Neural cell (in vitro differentiated cells): ENCODE data around the gene SLCO4A1.

Source experiments
- EP300 ChIP-seq: fragments of 450-650 bp; conservative IDR thresholded peaks from 2 replicates; pipeline ENCODE4 v1.6.1; 2014; ENCODE audit warnings: antibody characterized with exemption, mild to moderate bottlenecking, moderate library complexity; ENCODE audit not compliant: poor library complexity, severe bottlenecking
- EZH2 ChIP-seq: fragments of 200-600, 300-800 bp; shearing (Covaris generic), sonication (generic); IDR thresholded peaks from 2 replicates; pipeline ENCODE4 v1.6.1; 2014; ENCODE audit warnings: antibody characterized with exemption, low read length, borderline replicate concordance, mild to moderate bottlenecking; ENCODE audit not compliant: insufficient read depth, poor library complexity, severe bottlenecking
- MXI1 ChIP-seq: fragments of 450-650 bp; conservative IDR thresholded peaks from 2 replicates; pipeline ENCODE4 v1.6.1; 2014; ENCODE audit warnings: antibody characterized with exemption, mild to moderate bottlenecking; ENCODE audit not compliant: poor library complexity, severe bottlenecking
- POLR2AphosphoS5 ChIP-seq: IDR thresholded peaks from 2 replicates; pipeline ENCODE4 v1.6.1; 2012
- RAD21 ChIP-seq: fragments of 450-650 bp; conservative IDR thresholded peaks from 2 replicates; pipeline ENCODE4 v1.6.1; 2014; ENCODE audit warnings: antibody characterized with exemption, mild to moderate bottlenecking, moderate library complexity
- SMC3 ChIP-seq: fragments of 450-650 bp; conservative IDR thresholded peaks from 2 replicates; pipeline ENCODE4 v1.6.1; 2014; ENCODE audit warnings: antibody characterized with exemption, mild to moderate bottlenecking, moderate library complexity; ENCODE audit not compliant: poor library complexity
- TAF1 ChIP-seq: IDR thresholded peaks from 2 replicates; pipeline ENCODE4 v1.6.1; 2012; ENCODE audit warnings: low read depth
- TF ChIP-seq, protein P1 (sequence below): fragments of 450-650 bp; IDR thresholded peaks from 2 replicates; pipeline ENCODE4 v1.5.1; 2014; ENCODE audit warnings: antibody characterized with exemption, mild to moderate bottlenecking, moderate library complexity; ENCODE audit not compliant: poor library complexity, severe bottlenecking
- TF ChIP-seq, protein P2 (sequence below): IDR thresholded peaks from 2 replicates; pipeline ENCODE4 v1.6.1; 2012; ENCODE audit warnings: borderline replicate concordance

DNA sequence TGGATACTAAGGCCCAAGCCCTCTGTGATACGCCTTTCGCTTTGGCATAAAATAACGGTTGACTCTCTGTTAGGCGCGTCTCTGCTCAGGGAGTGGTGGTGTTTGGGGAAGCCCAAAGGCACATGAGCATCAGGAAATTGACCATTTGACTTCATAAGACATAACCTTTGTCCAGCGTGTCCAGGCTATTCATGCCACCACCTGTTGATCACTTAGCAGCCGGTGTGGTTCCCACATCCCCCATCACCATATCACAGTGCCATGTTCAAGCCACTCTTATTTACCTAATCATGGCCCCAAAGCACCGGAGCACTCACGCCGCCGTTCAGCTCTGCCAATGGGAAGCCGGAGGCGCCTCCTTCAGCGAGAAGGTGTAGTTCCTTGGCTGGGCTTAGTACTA lies 27.9 kb downstream of the SLCO4A1 start:
- TF ChIP-seq POLR2AphosphoS5 (no peak), EZH2 (no peak), TAF1 (no peak), EP300 (no peak), SMC3 (no peak), MXI1 (no peak), RAD21 (no peak)
- TF ChIP-seq, protein P1, sequence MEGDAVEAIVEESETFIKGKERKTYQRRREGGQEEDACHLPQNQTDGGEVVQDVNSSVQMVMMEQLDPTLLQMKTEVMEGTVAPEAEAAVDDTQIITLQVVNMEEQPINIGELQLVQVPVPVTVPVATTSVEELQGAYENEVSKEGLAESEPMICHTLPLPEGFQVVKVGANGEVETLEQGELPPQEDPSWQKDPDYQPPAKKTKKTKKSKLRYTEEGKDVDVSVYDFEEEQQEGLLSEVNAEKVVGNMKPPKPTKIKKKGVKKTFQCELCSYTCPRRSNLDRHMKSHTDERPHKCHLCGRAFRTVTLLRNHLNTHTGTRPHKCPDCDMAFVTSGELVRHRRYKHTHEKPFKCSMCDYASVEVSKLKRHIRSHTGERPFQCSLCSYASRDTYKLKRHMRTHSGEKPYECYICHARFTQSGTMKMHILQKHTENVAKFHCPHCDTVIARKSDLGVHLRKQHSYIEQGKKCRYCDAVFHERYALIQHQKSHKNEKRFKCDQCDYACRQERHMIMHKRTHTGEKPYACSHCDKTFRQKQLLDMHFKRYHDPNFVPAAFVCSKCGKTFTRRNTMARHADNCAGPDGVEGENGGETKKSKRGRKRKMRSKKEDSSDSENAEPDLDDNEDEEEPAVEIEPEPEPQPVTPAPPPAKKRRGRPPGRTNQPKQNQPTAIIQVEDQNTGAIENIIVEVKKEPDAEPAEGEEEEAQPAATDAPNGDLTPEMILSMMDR: no peak
- TF ChIP-seq, protein P2, sequence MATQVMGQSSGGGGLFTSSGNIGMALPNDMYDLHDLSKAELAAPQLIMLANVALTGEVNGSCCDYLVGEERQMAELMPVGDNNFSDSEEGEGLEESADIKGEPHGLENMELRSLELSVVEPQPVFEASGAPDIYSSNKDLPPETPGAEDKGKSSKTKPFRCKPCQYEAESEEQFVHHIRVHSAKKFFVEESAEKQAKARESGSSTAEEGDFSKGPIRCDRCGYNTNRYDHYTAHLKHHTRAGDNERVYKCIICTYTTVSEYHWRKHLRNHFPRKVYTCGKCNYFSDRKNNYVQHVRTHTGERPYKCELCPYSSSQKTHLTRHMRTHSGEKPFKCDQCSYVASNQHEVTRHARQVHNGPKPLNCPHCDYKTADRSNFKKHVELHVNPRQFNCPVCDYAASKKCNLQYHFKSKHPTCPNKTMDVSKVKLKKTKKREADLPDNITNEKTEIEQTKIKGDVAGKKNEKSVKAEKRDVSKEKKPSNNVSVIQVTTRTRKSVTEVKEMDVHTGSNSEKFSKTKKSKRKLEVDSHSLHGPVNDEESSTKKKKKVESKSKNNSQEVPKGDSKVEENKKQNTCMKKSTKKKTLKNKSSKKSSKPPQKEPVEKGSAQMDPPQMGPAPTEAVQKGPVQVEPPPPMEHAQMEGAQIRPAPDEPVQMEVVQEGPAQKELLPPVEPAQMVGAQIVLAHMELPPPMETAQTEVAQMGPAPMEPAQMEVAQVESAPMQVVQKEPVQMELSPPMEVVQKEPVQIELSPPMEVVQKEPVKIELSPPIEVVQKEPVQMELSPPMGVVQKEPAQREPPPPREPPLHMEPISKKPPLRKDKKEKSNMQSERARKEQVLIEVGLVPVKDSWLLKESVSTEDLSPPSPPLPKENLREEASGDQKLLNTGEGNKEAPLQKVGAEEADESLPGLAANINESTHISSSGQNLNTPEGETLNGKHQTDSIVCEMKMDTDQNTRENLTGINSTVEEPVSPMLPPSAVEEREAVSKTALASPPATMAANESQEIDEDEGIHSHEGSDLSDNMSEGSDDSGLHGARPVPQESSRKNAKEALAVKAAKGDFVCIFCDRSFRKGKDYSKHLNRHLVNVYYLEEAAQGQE: no peak
